Smooth muscle cell (in vitro differentiated cells): ENCODE results near the gene CCND3. TPM values are rescaled to one million over a fixed set of nuclear protein-coding genes. Genes with fewer than 3 reads are reported as not detected.

Experiments
- DNase-seq: peaks from one replicate; lab custom pipeline; 2025; ENCODE audit not compliant: unreplicated experiment; lab: John Stamatoyannopoulos, UW
- H2AFZ ChIP-seq: fragments of 200-600 bp; sonication (generic); 2 replicates; pipeline ENCODE4 v1.6.0; 2016; ENCODE audit warnings: antibody characterized with exemption, low read depth, mild to moderate bottlenecking
- H3F3A ChIP-seq: fragments of 200-600 bp; sonication (generic); 2 replicates; pipeline ENCODE4 v1.6.0; 2017; ENCODE audit warnings: antibody characterized with exemption, low read depth
- H3K27ac ChIP-seq: fragments of 200-600 bp; sonication (generic); 2 replicates; pipeline ENCODE4 v1.5.1; 2016; ENCODE audit warnings: low read depth, mild to moderate bottlenecking
- H3K27me3 ChIP-seq: fragments of 200-600 bp; sonication (generic); 2 replicates; pipeline ENCODE4 v1.6.1; 2016; ENCODE audit warnings: low read depth, mild to moderate bottlenecking
- H3K36me3 ChIP-seq: fragments of 200-600 bp; sonication (generic); 2 replicates; pipeline ENCODE4 v1.5.1; 2016; ENCODE audit warnings: low read depth
- H3K4me1 ChIP-seq: fragments of 200-600 bp; sonication (generic); 2 replicates; pipeline ENCODE4 v1.5.1; 2016; ENCODE audit warnings: low read depth
- H3K4me2 ChIP-seq: fragments of 200-600 bp; sonication (generic); 2 replicates; pipeline ENCODE4 v1.6.0; 2016; ENCODE audit warnings: mild to moderate bottlenecking
- H3K4me3 ChIP-seq: fragments of 200-600 bp; sonication (generic); 2 replicates; pipeline ENCODE4 v1.5.1; 2016; ENCODE audit warnings: mild to moderate bottlenecking
- H3K79me2 ChIP-seq: fragments of 200-600 bp; sonication (generic); 2 replicates; pipeline ENCODE4 v1.6.0; 2016; ENCODE audit warnings: low read depth, mild to moderate bottlenecking
- H3K9ac ChIP-seq: fragments of 200-600 bp; sonication (generic); 2 replicates; pipeline ENCODE4 v1.6.0; 2016; ENCODE audit warnings: low read depth
- H3K9me3 ChIP-seq: fragments of 200-600 bp; sonication (generic); replicated peaks from 2 replicates; pipeline ENCODE4 v1.5.1; 2016; ENCODE audit warnings: low read depth
- H4K20me1 ChIP-seq: fragments of 200-600 bp; sonication (generic); 2 replicates; pipeline ENCODE4 v1.6.0; 2016; ENCODE audit warnings: low read depth
- CTCF ChIP-seq: fragments of 200-600 bp; sonication (generic); IDR thresholded peaks from 2 replicates; pipeline ENCODE4 v1.5.1; 2017; ENCODE audit warnings: borderline replicate concordance, mild to moderate bottlenecking, antibody characterized with exemption; ENCODE audit not compliant: insufficient read depth, poor library complexity, severe bottlenecking
- WGBS: methylation state at CpG from one replicate; pipeline ENCODE4 v1.1.7; 2016; ENCODE audit warnings: low lambda C conversion rate; 5-methylcytosine and 5-hydroxymethylcytosine counted together
- polyA plus RNA-seq: library from polyadenylated mRNA; unstranded; fragments of >200 nt; fragmentation: Nextera tagmentation; extraction: Ambion mirVana; gene quantifications from 2 replicates; pipeline ENCODE4 v1.2.1, GENCODE V29; 2016
- total RNA-seq: library from RNA; depleted of rRNA; stranded (reverse); fragments of >200 nt; gene quantifications from 2 replicates; pipeline ENCODE4 v1.2.3, GENCODE V29; 2014

The CCND3 gene
- total and polyA plus RNA-seq, 2 experiments from 2014 or later: 31.5 to 107 TPM

- H3K4me3 ChIP-seq: peak overlapping the region; percentile 95
- H3K4me1 ChIP-seq: peaks cover 6% of the 10 kb centered on the region
- no peak for DNase-seq
- H3K9me3 ChIP-seq: no peaks in the 10 kb centered on the region
- peaks cover 12% of the 10 kb centered on the region for H4K20me1 ChIP-seq
- H3K27me3 ChIP-seq: no peaks in the 10 kb centered on the region
- H3K4me2 ChIP-seq: peak overlapping the region; percentile 84
- peaks cover 7% of the 10 kb centered on the region for H3F3A ChIP-seq
- H2AFZ ChIP-seq: no peak overlapping the region
- H3K9ac ChIP-seq: peak overlapping the region; percentile 90
- WGBS: 59% methylated on average over 3 of the region's 3 CpGs
- no peak for TF ChIP-seq CTCF
- H3K79me2 ChIP-seq: no peaks in the 10 kb centered on the region
- H3K36me3 ChIP-seq: no peaks in the 10 kb centered on the region
- H3K27ac ChIP-seq: peak overlapping the region; percentile 64
Measured at GRCh38 chr6:41896281-41896680, 45.3 kb downstream of the CCND3 start.

GRCh38 chr6:41895300-41896233 lies 46.0 kb downstream of the CCND3 start, which contains the start of gene USP49:
TSS of gene USP49 (minus strand) at chr6:41895375. CDS start at chr6:41806983, 88,392 bp downstream.
- H3K27me3 ChIP-seq: no peaks in the 10 kb centered on the region
- peak within 1 kb of the TSS; percentile 95 for H3K4me3 ChIP-seq
- no peak for TF ChIP-seq CTCF
- DNase-seq: peak; percentile 80
- peaks cover 6% of the 10 kb centered on the region for H3K4me1 ChIP-seq
- H4K20me1 ChIP-seq: peaks cover 12% of the 10 kb centered on the region
- WGBS: under 1% methylated on average over 41 of the region's 55 CpGs
- no peaks in the 10 kb centered on the region for H3K79me2 ChIP-seq
- peak within 1 kb of the TSS; percentile 64 for H3K27ac ChIP-seq
- no peaks in the 10 kb centered on the region for H3K9me3 ChIP-seq
- no peaks in the 10 kb centered on the region for H3K36me3 ChIP-seq
- peak within 1 kb of the TSS; percentile 90 for H3K9ac ChIP-seq
- peaks cover 7% of the 10 kb centered on the region for H3F3A ChIP-seq
- H3K4me2 ChIP-seq: peak within 1 kb of the TSS; percentile 84
- H2AFZ ChIP-seq: peak within 1 kb of the TSS; percentile 85

GRCh38 chr6:41894366-41895299 lies 47.0 kb downstream of the CCND3 start:
- Histone ChIP-seq H3K27ac (no peak overlapping the region), H3K4me3 (peak overlapping the region; percentile 95)

More at GRCh38 chr6:41894366-41895299, 47.0 kb downstream of the CCND3 start:
- no peak for DNase-seq
- H3K36me3 ChIP-seq: no peaks in the 10 kb centered on the region
- peaks cover 7% of the 10 kb centered on the region for H3F3A ChIP-seq
- 1% methylated on average over 41 of the region's 56 CpGs for WGBS
- peaks cover 12% of the 10 kb centered on the region for H4K20me1 ChIP-seq
- peak overlapping the region; percentile 84 for H3K4me2 ChIP-seq
- H3K27me3 ChIP-seq: no peaks in the 10 kb centered on the region
- TF ChIP-seq CTCF: no peak
- H3K9ac ChIP-seq: peak overlapping the region; percentile 90
- no peaks in the 10 kb centered on the region for H3K79me2 ChIP-seq
- H3K4me1 ChIP-seq: peaks cover 6% of the 10 kb centered on the region
- H3K9me3 ChIP-seq: no peaks in the 10 kb centered on the region
- peak overlapping the region; percentile 85 for H2AFZ ChIP-seq
